Gastroesophageal sphincter (tissue), 3 donors: ENCODE data around the gene PKP3.
"Not testable (repeated sequence)": the region's sequence is repeated elsewhere in the genome, so short reads cannot be mapped to it uniquely, and the experiment has no call there.

ENCODE experiments used
- EP300 ChIP-seq: sonication (generic); formaldehyde crosslinking; IDR thresholded peaks from one replicate; pipeline ENCODE4 v1.6.1; 2017; ENCODE audit warnings: antibody characterized with exemption, mild to moderate bottlenecking
- POLR2A ChIP-seq, 2 donors: fragments of 450-650 bp; IDR thresholded peaks; one replicate each; pipeline ENCODE4 v1.6.1; 2017; ENCODE audit warnings: antibody characterized with exemption in 2 of 2, mild to moderate bottlenecking in 2 of 2, moderate library complexity in 1 of 2
- TF ChIP-seq, protein P1 (sequence below), 4 experiments: fragments of 200-600 bp in 2 of 4; fragments of 450-650 bp in 2 of 4; sonication (generic) in 1 of 4; IDR thresholded peaks; one replicate each; pipeline ENCODE4 v1.5.1; 2017 to 2019; ENCODE audit warnings: antibody characterized with exemption in 4 of 4, mild to moderate bottlenecking in 2 of 4, moderate library complexity in 2 of 4

DNA sequence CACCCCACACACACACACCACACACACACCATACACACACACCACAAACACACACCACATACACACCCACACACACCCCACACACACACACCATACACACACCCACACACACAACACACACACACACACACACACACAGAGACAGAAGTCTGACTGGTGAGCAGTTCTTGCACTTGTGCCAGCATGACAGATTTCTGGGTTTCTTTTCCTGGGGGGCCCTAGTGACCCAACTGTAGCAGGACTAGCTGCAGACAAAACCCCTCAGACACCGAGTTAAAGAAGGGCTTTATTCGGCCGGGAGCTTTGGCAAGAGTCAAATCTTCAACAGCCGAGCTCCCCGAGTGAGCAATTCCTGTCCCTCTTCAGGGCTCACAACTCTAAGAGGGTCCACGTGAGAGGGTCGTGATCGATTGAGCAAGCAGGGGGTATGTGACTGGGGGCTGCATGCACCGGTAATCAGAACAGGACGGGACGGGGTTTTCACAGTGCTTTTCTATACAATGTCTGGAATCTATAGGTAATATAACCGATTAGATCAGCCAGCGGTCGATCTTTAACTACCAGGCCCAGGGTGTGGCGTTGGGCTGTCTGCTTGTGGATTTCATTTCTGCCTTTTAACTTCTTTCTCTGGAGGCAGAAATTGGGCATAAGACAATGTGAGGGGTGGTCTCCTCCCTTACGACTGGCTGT lies 43.8 kb upstream of the PKP3 start:
- TF ChIP-seq, protein P1, sequence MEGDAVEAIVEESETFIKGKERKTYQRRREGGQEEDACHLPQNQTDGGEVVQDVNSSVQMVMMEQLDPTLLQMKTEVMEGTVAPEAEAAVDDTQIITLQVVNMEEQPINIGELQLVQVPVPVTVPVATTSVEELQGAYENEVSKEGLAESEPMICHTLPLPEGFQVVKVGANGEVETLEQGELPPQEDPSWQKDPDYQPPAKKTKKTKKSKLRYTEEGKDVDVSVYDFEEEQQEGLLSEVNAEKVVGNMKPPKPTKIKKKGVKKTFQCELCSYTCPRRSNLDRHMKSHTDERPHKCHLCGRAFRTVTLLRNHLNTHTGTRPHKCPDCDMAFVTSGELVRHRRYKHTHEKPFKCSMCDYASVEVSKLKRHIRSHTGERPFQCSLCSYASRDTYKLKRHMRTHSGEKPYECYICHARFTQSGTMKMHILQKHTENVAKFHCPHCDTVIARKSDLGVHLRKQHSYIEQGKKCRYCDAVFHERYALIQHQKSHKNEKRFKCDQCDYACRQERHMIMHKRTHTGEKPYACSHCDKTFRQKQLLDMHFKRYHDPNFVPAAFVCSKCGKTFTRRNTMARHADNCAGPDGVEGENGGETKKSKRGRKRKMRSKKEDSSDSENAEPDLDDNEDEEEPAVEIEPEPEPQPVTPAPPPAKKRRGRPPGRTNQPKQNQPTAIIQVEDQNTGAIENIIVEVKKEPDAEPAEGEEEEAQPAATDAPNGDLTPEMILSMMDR (IDR thresholded peaks at IDR 0.05) = not testable (repeated sequence)
- not testable (repeated sequence) for TF ChIP-seq EP300; POLR2A (IDR thresholded peaks at IDR 0.05)
